Measurements from ENCODE around the gene AANAT.

Gene AANAT

GRCh38 chr17:76475302-76475701, 7.9 kb downstream of the AANAT start:
- H3K27ac ChIP-seq, result no peak overlapping the region
- TF ChIP-seq, protein P1, sequence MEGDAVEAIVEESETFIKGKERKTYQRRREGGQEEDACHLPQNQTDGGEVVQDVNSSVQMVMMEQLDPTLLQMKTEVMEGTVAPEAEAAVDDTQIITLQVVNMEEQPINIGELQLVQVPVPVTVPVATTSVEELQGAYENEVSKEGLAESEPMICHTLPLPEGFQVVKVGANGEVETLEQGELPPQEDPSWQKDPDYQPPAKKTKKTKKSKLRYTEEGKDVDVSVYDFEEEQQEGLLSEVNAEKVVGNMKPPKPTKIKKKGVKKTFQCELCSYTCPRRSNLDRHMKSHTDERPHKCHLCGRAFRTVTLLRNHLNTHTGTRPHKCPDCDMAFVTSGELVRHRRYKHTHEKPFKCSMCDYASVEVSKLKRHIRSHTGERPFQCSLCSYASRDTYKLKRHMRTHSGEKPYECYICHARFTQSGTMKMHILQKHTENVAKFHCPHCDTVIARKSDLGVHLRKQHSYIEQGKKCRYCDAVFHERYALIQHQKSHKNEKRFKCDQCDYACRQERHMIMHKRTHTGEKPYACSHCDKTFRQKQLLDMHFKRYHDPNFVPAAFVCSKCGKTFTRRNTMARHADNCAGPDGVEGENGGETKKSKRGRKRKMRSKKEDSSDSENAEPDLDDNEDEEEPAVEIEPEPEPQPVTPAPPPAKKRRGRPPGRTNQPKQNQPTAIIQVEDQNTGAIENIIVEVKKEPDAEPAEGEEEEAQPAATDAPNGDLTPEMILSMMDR (conservative IDR thresholded peaks at IDR 0.05), result no peak

- no peak overlapping the region for H3K27ac ChIP-seq
- TF ChIP-seq, protein P1 (conservative IDR thresholded peaks at IDR 0.05), result no peak
Observed at GRCh38 chr17:76476736-76477135, 9.3 kb downstream of the AANAT start.

GRCh38 chr17:76477576-76477975, 10.2 kb downstream of the AANAT start:
- TF ChIP-seq, protein P1 (conservative IDR thresholded peaks at IDR 0.05), result no peak
- no peak overlapping the region for H3K27ac ChIP-seq

- TF ChIP-seq, protein P1 (conservative IDR thresholded peaks at IDR 0.05), result no peak
- no peak overlapping the region for H3K27ac ChIP-seq
Observed at GRCh38 chr17:76478097-76478496, 10.7 kb downstream of the AANAT start.

DNA sequence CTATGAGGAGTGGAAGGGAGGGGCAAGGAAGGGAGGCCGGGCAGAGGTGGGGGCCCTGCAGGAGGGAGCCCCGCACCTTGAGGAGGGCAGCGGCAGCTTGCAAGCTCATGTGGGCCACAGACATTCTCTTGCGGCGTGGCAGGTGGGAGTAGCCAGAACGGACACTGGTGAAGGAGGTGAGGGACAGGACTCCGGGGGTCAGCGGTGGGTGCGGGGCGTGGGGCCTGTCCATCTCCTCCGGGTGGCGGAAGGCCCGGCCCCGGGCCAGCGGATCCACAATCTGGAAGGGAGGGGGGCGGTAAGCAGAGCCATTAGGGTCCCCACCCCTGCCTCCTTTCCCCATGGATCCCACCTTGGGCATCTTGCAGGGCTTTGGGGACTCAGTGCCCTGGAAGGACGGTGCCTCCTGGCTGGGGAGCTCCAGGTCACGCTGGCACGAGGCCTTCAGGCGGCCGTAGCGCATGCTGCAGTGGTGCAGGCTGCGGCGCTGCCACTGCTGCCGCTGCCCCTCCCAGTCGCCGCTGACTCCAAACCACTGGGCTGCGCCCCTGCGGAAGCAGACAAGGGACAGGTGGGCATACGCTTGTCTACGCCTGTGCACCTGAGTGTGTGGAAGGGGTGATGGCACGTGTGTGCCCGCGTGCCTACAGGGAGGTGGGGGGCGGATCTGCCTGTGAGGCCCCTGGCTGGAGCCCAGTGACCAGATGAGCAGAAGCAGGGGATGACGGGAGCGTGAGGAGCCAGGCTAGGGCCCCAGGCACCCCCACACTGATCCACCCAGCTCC, 11.5 kb downstream of the AANAT start:
- no peak overlapping the region for H3K27ac ChIP-seq

DNA sequence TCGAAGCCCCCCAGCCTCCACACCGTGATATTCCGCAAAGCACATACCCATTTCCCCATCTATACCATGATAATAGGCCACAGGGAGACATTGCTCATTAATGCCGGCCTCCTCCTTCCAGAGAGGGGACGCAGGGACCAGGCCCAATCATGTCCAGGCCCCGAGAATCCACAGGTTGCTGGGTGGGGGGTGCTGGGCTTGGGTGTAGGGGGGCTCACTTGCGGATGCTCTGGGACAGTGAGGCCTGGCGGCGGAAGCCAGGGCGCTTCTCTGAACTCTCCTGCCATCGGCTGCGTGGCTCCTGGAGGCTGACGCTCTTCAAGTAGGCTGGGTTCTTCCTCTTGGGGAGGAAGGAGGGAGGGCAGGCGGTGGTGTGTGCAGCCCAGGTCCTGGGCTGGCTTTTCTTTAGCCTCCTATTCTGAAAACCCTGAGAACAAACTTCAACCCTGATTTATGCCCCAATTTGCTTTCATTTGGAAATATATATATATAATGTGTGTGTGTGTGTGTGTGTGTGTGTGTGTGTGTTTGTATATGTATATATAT, 12.2 kb downstream of the AANAT start:
- TF ChIP-seq, protein P1 (conservative IDR thresholded peaks at IDR 0.05), result no peak
- H3K27ac ChIP-seq, result no peak overlapping the region

More for the DNA sequence above, 11.5 kb downstream of the AANAT start:
- TF ChIP-seq, protein P1 (conservative IDR thresholded peaks at IDR 0.05), result no peak

DNA sequence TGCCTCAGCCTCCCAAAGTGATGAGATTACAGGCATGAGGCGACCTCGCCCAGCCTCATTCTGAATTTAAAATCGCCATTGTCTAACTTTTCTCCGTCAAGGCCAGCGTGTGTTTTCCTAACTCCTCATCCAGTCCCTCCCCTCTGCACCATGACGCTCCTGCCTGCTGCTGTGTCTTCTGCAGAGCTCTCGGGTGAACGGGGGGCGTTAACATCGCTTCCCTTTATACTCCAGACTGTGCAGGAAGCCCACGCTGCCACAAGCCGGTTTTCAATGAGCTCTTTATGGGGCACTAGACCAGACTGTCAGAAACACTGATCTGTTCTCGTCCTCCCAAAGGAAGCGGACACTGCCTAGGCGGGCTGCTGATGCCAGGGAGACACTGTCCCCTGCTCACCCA, 13.2 kb downstream of the AANAT start:
- no peak overlapping the region for H3K27ac ChIP-seq

More for the DNA sequence above, 13.2 kb downstream of the AANAT start:
- TF ChIP-seq, protein P1 (conservative IDR thresholded peaks at IDR 0.05), result no peak
